Measurements from ENCODE around the gene PGLYRP4.

GRCh38 chr1:153364156-153364555, 15.5 kb upstream of the PGLYRP4 start:
- TF ChIP-seq EZH2 (IDR thresholded peaks at IDR 0.05; ENCODE audit: insufficient read depth, poor library complexity, severe bottlenecking) (no peak), EZH2phosphoT487 (IDR thresholded peaks at IDR 0.05; ENCODE audit: insufficient read depth, low read depth) (no peak)
